Left renal cortex interstitium (tissue), 4 donors: Measurements from ENCODE around the gene MET. TPM values are rescaled to one million over a fixed set of nuclear protein-coding genes. Genes with fewer than 3 reads are reported as not detected.
"Not testable (repeated sequence)": the region's sequence is repeated elsewhere in the genome, so short reads cannot be mapped to it uniquely, and the experiment has no call there.

Experiments
- DNase-seq, 4 donors: peaks; one replicate each; pipeline ENCODE4 v3.0.0-alpha.2; 2013; ENCODE audit warnings: low read depth in 4 of 4, low spot score in 2 of 4, missing footprints in 1 of 4
- polyA plus RNA-seq, 4 donors: library from polyadenylated mRNA; unstranded; fragments of 120-200 nt; gene quantifications; one replicate each; pipeline ENCODE4 v1.2.1, GENCODE V29; 2013; ENCODE audit not compliant: insufficient read length in 4 of 4

The MET gene
- polyA plus RNA-seq, 4 donors, result 35.2 to 46.0 (median 38.6) TPM

DNA sequence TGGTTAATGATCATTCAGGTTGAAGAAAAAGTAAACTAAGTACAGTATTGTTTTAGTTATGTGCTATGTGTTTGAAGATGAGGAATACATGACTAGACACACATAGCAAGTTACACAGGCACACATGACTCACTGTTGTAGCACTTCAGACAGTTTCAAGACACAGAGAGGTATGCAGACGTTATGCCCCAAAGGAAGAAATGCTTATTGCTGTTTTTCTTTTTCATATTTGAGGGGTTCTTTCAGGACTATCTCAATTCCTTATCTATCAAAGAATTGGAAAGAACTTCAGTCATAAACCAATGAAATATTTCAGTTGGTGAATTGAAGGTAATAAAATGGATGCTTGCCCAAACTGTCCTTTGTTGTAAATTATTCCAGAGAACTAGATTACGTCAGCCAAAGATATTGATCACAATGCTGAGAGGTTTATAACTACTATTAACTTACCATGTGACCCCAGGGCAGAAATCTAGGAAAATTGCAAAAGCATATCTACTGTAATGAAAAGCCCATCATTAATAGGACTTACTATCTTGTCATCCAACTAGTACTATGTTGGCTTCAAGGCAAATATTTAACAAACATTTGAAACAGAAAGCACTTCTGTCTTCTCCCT, 129.2 kb downstream of the MET start:
- no peak for DNase-seq

DNA sequence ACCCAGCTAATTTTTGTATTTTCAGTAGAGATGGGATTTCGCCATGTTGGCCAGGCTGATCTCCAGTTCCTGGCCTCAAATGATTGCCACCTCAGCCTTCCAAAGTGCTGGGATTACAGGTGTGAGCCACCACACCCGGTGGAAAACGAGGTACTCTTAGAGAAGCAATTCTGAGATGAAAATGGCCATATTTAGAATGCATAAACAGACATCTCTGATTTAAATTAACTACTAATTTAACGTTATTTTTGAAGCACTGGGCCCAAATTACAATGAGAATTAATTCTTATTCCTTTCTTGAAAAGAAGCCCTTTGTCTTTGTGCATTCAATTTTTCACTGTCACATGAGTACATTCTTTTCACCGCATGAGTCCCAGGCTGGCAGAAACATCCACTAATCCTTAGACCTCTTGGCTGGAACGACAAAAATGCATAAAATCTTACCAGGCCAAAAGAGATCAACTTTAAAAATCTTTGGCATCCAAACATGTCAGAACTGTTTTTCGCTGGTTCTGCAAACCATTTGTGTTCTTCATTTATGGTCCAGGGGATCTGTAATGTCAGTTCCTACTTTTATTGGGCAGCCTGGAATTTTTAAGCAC, 130.2 kb downstream of the MET start:
- DNase-seq, result no peak

DNA sequence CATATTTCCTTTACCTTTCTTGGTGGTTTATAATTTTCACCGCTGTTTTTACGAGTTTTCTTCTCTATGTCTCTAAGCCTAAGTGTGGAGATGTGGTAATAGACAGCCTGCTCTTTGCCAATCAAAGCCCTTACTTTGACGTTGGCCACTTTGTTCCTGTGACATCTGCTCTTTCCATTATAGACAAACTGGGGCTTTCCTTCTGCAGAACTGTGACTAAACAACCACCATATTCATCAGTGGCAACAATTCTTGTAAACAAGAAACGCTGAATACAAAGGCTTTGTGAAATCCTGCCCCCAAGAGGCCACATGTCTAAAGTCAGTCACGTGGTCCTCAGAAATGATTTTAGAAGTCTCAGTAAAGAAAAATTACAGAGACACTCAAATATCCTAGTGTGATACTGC, 130.8 kb downstream of the MET start:
- no peak for DNase-seq

DNA sequence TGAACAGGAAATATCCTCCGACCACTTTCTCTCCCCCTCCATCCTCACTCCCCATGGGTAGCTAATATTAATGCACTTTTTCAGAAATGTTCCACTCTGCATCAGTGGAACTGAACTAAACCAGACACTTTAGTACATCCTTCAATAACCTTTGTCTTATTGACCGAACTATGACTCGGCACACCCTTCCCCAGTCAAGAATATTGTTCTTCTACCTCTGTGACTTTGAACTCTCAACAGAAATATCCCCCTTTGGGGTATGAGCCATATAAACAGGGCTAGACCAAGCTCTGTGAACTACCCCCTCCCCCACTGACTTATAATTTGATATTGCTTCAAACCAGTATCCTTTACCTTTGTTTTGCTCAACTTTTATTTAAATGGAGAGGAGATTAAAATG, 132.5 kb downstream of the MET start:
- DNase-seq, result no peak

DNA sequence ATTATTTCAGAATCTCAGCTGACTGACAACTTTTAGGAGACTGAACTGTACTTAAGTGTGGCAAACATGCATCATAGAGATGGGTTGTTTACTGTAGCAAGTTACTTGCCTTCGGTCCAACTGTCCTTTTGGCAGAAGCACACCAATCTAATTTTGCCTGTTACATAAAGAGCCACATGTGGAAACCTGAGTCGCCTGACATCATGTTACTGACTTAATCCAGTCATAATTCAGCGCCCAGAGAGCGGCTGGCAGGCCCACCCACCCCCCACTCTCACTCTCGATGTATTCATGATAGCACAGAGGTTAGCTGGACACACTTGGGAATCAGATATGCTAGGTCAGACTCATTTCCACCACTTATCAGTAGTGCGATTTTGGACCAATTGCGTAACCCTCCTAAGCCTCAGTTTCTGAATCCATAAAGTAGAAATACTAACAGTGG, 133.1 kb downstream of the MET start:
- no peak for DNase-seq

DNA sequence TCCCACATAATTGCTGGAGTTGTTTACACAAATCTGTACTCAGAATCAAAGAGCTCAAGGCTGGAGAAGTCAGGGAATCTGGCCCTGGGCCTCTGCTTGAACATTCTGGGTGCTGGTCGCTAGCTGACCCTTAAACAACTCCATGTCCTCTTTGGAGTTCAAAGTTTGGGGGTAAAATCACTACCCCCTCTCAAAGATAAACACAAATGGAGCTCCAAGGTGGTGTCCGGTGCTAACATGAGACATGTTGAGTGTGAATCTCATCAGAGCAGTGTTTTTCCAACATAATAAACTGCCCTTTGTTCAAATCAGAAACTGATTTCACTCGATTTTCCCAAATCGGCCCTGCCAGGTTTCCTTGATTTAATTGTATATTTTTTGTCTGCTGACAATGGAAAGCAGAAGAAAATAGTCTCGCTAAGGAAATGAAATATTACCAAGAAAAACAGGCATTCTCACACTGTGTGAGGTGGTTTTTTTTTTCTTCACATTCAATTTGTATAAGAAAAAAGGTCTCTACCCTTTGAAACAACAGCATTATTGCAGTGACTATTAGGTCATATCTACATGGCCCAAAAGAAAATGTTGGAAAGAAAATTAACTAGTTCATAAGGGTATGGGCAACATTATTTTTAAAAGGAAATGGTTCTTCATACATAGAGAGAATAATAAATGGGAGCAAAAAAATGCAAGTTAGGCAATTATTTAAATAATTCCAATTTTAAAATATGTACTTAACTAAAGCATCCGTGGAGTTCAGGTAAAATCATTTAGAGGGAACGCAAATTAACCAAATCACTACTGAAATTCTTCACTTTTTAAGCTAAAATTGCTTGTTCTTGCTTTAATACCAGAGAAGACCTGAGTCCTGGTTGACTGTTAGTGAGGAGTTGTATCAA, 134.3 kb downstream of the MET start:
- DNase-seq, result no peak

DNA sequence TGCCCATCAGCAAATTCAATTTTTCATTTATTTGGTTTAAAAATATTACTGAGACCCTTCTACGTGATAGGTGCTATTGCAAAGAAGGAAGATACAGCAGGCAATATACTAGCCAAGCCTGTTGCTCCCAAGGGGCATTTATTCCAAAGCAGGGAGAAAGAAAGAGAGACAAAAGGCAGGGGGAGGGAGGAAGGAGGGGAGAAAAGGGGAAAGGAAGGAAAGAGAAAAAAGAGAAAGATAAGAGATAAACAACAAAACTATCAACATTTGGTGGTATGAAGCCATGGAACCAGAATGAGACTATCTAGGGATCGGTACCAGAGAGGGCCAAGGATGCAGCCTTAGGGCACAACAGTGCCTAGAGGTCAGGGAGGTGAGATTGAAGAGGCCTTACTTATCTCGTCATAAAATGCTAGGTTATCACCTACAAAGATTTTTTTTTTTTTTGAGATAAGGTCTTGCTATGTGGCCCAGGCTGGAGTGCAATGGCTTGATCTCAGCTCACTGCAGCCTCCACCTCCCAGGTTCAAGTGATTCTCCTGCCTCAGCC, 135.1 kb downstream of the MET start:
- DNase-seq, result no peak

DNA sequence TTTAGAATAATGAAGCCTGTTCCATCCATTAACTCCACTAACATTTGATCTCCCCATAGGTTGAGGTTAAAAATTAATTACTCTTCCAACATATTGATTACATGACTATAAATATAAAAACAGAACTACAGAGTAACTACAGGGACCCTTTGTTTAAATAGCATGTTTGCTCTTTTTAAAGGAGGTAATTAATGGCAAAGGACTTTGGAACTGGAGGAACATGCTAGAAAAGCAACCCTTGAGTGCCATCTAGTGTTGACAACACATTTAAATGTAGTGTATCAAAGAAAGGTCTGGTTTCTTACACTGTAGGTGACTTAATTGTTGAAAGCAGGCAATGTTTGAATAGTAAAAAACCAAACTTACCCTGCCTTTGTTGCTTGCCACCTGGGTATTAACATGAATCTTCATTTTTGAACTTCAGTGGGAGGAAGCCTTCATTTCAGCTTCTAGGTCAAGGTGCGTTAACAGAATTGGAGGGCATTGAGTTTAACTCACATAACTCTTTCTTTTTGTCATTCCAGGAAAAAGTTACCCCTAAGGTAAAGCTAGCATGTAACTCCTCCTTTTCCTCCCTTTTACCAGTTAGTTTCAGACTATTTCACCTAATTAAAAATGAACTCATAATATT, 137.8 kb downstream of the MET start:
- DNase-seq, result peak in 3 of 4 donors; percentile 54 to 70 (median 56)

DNA sequence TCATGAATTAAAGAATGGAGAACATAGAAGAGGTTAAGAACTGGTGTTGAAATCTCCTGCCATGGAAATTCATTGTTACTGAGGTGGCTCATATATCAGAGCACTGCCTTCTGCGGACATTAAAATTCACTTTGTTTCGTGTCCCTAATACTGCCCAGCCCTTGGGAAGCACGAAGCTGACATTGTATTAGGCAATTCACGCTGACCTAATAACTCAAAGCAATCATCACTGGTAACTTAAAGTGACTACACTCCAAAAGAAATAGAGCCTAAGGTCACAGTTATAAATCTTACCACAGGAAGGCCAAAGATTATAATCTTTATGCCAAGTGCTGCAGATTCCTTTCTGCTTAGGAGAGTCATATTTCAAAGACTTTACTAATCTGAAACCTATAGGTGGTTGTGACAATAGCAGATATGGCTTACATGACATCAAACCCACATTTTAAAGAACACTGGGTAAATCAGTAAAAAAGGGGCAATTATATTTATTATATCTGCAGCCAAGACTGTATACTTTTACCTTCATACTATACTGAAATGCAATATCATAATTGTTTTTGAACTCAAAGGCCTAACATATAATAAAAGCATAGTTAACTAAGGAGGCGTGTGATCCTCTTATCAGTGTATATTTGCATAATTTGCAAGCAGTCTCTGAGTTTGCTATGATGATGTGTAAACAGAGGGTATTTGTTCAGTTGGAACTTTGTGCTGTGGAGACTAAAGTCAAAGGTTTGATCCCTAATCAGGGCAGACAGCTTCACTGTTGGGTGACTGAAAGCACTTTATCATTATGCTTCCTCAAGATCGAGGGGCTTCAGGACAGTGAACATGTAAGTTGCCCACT, 138.5 kb downstream of the MET start:
- DNase-seq, result no peak

DNA sequence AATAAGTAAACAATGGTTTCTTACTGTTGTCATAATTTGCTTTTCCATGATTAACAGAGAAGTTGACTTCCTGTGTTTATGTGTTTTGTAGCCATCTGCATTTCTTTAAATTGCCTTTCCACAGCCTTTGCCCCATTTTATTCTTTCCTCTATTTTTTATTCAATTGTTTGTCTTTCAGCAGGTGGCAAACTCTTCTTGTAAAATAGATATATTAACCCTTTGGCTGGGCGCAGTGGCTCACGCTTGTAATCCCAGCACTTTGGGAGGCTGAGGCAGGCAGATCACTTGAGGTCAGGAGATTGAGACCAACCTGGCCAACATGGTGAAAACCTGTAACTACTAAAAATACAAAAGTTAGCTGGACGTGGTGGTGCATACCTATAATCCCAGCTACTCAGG, 139.8 kb downstream of the MET start:
- DNase-seq, result no peak

DNA sequence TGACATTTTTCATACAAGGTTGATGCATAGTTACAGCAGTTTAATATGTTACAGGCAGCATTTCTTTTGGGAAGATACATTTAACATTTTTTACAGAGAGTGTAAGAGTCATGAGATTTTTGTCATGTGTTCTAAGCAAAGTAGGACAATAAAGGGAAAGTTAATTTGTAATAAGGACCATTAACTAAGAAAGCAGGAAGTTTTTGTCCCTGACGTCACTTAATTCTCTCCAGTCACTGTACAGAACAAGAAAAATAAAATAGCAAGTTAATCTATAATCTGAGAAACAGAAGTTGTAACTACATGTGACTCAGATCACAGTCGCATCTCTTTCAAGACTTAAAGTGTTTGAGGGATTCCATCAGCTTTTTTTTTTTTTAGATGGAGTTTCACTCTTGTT, 140.9 kb downstream of the MET start:
- DNase-seq, result peak in 1 of 4 donors; percentile 32

DNA sequence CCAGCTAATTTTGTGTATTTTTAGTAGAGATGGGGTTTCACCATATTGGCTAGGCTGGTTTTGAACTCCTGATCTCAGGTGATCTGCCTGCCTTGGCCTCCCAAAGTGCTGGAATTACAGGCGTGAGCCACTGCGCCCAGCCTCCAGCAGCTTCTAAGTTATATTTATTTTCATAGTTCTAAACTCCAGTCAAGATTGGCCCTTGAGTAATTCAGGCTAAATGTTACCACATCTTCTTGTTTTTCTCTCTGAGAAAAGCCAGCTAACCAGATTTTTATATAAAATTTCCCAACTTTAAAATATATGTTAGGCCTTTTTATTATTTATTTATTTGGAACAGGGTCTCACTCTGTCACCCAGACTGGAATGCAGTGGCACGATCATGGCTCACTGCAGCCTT, 141.4 kb downstream of the MET start:
- not testable (repeated sequence) for DNase-seq

DNA sequence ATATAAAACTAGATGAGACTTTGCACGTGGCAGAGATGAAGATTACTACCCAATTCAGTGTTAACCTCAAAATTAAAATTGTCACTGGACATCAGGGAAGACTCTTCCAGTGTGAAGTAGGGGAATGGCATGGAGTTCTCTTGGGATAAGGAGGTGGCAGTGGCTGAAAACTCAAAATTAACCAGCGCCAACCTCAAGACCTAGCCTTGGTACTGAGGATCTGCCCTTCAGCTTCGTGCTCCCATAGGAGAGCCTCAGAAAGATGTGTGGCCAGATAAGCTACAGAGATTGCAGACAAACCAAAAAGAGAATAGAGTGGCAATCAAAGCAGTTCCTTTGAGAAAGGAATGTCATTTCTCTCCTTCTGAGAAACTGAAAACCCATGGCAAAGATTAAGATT, 143.0 kb downstream of the MET start:
- no peak for DNase-seq

DNA sequence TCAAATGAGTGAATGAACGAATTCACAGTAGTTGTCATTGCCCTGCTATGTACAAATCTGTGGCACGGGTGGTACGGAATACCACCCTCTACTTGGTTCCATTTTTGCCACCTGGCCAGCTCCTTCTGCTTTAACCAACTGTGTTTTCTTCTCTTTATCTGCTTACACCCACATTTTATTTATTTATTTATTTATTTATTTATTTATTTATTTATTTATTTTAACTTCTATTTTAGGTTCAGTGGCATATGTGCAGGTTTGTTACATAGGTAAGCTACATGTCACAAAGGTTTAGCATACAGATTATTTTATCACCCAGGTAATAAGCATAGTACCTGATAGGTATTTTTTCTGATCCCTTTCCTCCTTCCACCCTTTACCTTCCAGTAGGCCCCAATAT, 148.2 kb downstream of the MET start:
- DNase-seq, result no peak

DNA sequence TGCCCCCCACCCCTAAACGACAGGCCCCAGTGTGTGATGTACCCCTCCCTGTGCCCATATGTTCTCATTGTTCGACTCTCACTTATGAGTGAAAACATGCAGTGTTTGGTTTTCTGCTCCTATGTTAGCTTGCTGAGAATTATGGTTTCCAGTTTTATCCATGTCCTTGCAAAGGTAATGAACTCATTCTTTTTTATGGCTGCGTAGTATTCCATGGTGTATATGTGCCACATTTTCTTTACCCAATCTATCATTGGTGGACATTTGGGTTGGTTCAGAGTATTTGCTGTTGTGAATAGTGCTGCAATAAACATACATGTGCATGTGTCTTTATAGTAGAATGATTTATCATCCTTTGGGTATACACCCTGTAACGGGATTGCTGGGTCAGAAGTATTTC, 149.7 kb downstream of the MET start:
- DNase-seq, result not testable (repeated sequence)

DNA sequence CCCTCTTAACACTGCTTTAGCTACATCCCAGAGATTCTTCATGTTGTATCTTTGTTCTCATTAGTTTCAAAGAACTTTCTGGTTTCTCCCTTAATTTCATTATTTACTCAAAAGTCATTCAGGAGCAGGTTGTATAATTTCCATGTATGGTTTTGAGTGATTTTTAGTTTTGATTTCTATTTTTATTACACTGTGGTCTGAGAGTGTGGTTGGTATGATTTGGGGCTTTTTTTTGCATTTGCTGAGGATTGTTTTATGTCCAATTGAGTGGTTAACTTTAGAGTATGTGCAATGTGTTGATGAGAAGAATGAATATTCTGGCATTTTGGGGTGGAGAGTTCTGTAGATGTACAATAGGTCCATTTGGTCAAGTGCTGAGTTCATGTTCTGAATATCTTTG, 152.5 kb downstream of the MET start:
- DNase-seq, result no peak

DNA sequence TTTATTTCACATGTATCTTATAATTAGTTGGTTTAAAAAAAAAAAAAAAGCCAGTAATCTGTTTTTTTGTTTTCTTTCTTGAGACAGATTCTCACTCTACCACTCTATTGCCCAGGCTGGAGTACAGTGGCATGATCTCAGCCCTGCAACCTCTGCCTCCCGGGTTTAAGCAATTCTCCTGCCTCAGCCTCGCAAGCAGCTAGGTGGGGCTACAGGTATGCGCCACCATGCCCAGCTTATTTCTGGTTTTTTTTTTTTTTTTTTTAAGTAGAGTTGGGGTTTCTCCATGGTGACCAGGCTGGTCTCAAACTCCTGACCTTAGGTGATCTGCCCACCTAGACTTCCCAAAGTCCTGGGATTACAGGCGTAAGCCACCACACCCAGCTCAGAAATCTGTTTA, 156.3 kb downstream of the MET start:
- DNase-seq, result no peak

DNA sequence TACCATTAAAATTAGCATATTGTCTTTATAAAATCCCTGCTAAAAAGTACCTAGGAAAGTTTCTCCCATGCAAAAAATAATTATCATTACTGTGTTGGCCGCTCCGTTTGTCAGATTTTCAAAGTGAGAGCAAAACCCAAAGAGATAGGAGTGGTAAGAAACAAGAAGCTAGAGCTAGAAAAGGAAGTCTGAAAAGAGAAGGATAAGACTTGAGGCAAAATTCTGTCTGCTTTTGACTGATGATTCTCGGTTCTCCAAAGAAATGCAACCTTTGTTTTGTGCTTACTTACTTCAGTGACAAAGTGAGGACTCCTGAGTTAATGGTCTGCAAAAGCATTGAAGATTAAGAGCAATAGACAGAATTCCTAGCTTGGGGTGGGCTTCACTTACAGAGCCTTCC, 157.0 kb downstream of the MET start:
- DNase-seq, result no peak

DNA sequence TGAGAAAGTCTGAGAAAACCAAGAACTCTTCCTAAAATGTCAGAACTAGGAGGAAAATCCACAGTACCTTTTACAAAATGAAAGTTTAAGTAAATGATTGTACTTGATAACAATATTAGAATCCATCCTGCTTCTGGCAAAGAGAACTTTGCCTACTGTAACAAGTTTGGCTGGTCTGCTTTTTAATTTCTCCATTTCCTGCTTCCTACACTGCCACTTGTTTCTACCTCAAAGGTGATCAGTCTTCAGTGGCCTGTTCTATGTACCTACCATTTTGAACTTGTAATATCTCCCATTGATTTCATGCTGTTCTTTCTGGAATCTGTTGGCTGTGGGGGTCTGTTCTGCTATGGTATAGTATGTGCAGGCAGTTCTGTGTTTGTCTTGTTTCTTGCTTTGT, 157.5 kb downstream of the MET start:
- DNase-seq, result no peak

DNA sequence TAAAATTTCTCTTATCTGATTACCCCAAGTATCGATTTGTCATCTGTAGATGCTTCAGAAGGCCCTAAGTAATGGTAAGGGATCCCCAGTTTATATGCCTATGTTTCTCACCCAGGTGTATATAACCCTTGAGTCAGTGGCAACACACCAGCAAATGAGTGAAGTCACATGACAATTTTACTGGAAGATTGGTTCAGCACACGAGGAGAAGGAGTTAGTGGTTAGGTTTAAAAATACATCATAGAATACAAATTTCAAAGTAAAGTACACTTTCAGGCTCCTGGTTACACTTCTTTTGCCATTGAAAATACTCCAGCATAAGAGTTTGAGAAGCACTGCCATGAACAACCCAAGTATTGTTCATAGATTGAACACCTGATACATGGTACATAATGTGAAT, 160.7 kb downstream of the MET start:
- DNase-seq, result no peak
